Stimulated activated CD8-positive, alpha-beta memory T cell treated with anti-CD3 and anti-CD28 coated beads, Interleukin-12 subunit alpha, Interleukin-12 subunit beta, amount 100 ng/mL, for 4 hours (primary cell): Measurements from ENCODE around the gene CELSR1.

Experiments used
- DNase-seq: peaks from one replicate; pipeline ENCODE4 v3.0.0-alpha.2; 2020; ENCODE audit warnings: low read depth

The CELSR1 gene, protein sequence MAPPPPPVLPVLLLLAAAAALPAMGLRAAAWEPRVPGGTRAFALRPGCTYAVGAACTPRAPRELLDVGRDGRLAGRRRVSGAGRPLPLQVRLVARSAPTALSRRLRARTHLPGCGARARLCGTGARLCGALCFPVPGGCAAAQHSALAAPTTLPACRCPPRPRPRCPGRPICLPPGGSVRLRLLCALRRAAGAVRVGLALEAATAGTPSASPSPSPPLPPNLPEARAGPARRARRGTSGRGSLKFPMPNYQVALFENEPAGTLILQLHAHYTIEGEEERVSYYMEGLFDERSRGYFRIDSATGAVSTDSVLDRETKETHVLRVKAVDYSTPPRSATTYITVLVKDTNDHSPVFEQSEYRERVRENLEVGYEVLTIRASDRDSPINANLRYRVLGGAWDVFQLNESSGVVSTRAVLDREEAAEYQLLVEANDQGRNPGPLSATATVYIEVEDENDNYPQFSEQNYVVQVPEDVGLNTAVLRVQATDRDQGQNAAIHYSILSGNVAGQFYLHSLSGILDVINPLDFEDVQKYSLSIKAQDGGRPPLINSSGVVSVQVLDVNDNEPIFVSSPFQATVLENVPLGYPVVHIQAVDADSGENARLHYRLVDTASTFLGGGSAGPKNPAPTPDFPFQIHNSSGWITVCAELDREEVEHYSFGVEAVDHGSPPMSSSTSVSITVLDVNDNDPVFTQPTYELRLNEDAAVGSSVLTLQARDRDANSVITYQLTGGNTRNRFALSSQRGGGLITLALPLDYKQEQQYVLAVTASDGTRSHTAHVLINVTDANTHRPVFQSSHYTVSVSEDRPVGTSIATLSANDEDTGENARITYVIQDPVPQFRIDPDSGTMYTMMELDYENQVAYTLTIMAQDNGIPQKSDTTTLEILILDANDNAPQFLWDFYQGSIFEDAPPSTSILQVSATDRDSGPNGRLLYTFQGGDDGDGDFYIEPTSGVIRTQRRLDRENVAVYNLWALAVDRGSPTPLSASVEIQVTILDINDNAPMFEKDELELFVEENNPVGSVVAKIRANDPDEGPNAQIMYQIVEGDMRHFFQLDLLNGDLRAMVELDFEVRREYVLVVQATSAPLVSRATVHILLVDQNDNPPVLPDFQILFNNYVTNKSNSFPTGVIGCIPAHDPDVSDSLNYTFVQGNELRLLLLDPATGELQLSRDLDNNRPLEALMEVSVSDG (N-terminal part only)

DNA sequence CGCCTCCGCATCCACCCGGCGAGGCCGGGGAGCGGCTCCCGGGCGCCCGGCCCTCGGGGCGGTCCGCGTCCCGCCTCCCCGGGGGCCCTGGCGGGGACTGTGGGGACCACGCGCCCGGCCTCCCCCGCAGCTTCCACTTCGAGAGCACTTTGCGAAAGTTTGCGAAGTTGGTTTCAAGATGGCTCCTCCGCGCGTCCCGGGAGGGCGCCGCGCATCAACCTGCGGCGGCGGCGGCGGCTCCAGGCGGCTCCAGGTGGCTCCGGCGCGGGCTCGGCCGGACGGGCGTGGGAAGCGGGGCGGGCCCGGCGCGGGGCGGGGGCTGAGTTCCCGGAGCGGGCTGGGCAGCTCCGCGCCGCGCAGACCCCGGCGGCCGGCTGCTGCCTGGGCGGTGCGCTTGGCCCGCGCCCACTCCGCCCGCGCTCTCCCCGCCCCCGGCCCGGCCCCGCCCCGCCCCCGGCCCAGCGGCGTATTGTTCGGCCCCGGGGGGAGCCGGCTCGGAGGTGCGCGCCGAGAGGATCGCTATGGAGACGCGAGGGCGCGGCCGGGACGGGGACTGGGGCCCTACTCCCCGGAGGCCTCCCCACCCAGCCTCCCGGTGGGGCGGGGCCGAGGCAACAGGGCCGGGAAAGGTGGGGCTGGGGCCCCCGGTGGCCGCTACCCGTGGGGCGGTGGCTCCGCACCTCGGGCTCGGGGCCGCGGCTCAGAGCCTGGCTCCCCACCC, at the start of gene CELSR1:
TSS of gene CELSR1 (minus strand) at position 396 of the 721 bp plus-strand sequence. CDS start 450 bp downstream, outside the sequence.
- DNase-seq: no peak

DNA sequence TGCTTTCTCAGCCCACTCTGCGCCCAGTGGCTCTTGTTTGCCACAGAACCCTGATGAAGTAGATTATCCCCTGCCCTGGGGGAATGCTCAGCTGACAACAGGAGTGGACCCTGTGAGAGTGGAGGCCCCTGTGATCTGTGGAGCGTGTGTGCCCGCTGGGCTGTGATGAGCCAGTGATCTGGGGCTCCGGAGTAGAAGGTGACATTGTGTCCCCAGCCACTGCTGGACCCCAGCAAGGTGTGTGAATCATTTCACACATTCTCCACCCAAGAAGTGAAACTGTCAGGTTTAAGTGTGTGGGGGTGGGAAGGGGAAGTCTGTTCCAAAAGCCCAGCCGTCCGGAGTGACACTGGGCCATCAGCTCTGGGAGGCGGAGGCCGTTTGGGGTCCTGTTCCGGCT, 49.6 kb upstream of the CELSR1 start:
- DNase-seq: no peak

DNA sequence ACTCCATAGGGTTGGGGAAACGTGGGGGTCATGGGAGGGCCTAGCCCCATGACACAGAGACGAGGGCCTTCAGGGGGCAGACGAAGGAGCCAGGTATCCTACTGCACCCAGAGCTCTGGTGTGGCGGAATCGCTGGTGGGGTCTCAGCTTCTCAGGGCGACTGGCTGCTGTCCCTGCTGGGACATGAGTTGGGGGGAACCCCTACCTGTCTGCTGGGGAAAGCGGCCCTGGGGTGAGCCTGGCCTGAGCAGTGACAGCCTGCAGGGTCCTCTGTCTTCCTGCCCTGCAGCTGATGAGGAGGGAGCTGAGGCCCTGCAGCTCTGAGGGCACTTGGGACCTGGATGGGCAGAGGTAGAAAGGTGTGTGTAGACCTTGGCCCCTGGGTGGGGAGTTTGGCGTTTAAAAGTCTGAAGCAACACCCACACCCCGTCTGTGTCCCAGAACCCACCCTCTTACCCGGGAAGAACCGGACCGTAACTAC, 49.2 kb upstream of the CELSR1 start:
- DNase-seq: no peak

DNA sequence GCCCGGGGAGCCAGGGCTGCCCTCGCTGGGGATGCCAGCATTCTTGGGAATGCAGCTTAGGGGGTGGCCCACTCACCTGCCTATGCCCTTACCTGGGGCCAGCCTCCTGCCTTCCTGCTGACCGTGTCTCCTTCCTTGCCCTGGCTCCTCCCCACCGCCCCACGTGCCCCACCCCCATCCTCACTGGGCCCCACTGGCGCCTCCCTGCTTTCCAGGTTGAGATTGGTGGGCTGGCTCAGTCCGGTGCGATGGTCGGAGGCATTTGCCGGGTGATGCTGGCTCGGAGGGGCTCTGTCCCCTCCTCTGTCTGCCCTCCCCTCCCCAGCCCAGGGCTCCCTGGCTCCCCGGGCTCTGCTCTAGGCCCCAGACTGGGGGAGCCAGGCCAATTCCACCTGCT, 48.7 kb upstream of the CELSR1 start:
- no peak for DNase-seq

DNA sequence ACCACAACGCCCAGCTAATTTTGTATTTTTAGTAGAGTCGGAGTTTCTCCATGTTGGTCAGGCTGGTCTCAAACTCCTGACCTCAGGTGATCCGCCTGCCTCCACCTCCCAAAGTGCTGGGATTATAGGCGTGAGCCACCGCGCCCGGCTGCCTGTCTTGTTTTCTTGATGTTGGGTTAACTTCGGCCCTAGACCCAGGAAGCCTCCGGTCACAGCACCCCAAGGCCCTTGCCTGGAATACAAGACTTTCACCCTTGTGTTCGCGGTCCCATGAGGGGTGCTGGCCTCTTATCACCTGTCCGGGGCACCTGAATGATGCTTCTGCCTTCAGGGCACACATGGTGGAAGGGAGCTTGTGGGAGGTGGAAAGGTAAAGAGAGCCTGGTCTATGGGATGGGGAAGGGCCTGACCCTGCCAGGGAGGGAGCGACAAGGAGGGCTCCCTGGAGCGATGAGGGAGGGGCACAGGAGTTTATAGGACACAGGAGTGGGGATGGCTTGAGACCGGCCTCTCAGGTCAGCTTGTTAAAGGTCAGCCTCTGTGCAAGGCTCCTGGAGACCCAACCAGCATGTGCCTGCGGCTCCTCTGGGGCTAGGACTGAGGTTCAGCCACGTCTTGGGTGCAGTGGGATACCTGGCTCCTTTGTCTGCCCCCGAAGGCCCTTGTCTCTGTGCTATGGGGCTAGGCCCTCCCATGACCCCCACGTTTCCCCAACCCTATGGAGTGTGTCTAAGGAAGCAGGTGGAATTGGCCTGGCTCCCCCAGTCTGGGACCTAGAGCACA, 48.1 kb upstream of the CELSR1 start:
- no peak for DNase-seq

DNA sequence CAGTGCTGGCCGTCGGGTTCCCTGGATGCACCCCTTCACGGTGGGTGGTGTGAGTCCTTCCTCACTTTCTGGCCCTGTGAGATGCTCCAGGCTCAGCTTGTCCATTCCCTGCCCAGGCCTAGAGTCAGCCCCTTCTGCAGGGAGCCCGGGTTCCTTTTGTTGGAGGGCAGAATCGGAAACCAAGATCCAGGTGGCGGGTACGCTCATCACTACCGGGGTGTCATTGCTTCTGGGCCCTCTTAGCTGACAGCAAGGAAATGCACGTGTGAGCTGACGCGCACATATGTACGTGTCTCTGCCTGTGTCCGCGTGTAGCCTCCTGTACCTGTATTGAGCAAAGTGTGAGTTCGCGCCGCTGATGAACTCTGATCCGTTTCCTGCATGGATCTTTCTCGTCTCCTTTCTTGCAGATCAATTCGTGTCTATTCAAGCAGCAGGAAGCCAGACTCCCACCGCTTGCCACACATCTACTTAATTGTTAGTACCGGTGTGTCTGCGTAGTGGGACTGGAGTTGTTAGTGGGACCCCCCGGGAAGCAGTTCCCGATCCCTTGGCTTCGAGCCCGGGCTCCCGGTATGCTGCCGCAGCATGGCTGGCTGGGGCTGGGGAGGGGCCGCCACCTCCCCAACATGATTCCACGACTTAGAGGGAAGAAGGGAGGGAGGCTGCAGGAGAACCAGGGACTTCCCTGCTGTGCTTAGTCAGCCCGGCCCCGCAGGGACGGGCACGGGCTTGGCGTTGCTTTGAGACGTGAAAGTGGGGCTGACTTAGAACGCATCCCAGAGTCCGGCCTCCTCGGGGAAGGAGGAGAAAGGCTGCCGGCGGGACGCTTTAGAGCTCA, 46.9 kb upstream of the CELSR1 start:
- DNase-seq: no peak

DNA sequence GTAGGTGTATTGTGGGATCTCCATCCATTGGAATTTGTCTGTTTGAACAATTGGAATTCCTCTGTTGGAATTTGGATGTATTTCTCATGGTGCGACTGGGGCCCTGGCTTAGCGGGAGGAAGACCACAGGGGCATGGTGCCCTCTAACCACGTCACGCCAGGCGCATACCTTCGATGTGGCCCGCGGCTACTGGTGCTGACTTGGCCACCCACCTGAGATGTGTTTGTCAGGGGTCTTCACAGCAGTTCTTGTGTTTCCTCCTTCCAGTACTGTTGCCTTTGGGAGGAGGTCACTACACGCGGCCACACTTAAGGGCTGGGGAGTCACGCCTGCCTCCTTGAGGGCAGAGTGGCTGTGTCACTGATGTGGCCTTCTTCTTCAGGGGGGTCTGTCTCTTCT, 46.2 kb upstream of the CELSR1 start:
- DNase-seq: no peak

DNA sequence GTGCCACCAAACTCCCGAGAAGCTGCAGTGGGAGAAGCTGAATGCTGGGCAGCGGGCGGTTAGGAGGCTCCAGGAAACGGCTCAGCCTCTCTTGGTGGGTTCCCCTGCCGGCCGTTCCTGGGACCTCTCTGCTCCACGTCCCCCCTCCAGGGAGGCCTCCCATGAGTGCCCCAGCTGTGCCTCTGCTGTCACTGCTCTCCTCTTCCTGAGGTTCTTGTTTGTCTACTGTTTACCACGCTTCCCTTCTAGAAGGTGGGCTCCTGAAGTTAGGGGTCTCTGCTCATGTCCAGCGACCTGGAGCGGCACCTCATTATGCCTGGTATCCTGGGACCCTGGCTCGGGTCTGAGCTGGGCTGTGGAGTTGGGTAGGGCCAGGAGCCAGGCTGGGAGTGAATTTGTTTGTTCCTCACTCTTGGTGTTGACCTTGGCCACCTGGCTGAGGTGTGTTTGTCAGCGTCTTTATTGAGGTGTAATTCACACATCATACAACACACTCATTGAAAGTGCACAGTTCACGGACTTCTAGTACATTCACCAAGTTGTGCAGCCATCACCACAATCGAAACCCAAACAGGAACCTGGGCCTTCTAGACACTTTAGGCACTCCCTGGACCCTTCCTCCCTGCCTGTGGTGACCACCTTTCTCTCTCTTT, 45.0 kb upstream of the CELSR1 start:
- no peak for DNase-seq

DNA sequence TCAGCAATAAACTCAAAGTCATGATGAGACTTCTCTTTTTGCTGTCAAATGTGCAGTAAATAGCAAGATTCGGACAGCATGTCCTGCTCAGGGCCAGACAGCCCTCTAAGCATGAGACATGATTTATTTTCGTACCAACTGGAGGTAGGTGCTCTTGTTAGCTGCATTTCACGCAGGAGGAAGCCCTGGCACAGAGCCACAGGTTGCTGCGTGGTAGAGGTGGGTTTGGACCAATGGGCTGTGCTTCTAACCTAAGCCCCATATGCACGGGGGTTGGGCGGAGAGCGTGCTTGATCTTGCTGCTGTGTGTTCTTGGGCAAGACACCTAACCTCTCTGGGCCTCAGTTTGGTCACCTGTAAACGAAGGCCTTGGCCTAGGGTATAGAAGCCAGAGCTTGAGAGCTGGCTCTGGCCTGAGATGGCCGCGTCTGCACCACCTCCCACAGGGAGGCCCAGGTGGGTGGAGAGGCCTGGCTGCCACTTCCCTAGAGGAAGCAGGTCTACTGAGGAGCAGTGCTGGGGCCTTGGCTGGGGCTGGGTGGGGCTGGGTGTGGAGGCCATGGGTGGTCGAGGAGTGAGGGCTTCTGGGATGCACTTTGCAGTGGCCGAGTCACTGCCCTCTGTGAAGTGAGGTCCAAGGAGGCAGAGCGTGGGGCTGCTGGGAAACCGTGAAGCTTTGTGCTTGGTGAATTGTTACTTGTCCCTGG, 44.3 kb upstream of the CELSR1 start:
- DNase-seq: no peak

DNA sequence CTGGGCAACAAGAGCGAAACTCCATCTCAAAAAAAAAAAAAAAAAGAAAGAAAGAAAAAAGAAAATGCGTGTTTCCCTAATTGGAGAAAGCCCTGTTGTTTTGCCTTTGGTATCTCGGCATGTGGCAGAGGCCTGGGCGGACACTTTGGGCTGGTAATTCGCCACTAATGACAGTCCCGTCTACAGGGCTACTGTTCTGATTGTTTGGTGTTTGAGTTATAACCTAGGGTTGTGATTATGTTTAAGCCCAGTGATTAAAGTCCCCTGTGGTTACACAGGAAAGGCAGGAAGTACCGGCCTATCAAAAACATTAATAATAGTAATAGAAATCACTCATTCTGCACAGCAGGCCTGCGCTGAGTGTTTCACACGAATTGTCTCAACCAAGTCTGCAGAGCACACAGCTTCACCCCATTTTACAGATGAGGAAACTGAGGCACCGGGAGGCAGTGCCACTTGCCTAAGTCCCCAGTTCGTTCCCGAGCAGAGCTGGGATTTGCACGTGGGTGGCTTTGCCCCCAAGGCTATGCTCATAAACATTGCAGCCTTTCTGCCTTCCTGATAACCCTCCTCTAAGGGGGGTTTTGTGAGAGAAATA, 43.6 kb upstream of the CELSR1 start:
- no peak for DNase-seq

DNA sequence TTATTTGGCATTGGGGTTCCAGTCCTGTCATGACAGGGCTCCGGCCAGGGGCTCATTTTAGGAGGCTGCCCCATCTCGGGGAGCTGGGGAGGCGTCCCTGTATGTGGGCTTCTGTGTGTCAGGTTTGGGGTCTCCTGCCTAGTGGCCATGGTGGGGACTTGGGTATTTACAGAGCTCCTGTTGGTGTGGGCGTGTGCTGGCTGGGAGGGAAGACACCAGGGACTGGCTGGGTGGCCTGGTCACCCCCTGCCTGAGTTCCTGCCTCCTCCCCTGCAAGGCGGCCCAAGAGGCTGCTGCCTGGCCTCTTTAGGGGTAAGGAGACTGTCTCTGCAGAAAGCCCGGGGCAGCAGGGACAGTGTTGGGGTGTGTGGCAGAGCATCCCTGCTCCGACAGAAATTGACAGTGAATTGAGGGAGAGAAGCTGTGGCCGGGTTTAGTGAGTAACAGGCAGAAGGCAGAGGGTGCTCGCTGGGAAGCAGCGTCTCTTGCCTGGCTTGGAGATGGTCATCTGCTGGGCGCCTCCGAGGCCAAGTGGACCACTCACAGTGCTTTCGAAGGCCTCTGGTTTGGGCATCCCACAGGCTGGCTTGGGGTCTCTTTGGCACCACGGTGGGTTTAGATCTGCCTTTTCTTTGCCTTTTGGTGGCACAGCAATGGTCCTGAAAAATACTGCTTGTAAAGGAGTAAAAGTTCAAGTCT, 42.5 kb upstream of the CELSR1 start:
- DNase-seq: no peak

DNA sequence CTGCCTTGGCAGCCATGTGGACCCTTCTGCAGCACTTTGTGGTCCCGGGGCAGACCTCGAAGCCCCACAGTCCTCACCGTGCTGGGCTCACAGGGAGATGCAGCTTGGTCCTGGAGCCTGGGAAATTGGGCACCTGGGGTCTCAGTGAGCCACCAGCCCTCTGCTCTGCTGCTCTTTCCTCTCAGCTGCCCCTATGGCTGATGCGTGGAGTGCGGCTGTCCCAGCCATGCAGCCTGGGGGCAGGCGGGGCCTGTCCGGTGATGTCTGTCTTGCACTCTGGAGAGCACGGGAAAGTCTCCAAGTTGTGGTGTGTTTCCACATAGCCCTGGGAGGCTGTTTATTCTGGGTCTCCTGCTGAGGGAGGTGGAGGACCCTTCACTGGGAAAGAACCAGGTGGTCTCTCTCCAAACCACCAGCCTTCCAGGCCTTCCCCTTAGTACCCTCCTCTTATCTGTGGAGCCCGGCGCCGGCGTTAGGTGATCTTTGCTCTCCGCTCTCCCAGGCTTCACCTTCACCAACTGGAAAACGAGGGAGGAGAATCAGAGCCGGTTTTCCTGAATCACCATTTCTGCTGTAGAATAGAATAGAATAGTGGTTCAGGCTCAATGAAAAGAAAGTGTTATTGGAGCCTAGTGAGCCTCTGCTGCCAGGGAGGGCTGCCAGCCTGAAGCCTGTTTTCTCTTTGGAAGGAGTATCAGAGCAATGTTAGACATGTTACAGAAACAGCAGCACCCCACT, 41.6 kb upstream of the CELSR1 start:
- no peak for DNase-seq

DNA sequence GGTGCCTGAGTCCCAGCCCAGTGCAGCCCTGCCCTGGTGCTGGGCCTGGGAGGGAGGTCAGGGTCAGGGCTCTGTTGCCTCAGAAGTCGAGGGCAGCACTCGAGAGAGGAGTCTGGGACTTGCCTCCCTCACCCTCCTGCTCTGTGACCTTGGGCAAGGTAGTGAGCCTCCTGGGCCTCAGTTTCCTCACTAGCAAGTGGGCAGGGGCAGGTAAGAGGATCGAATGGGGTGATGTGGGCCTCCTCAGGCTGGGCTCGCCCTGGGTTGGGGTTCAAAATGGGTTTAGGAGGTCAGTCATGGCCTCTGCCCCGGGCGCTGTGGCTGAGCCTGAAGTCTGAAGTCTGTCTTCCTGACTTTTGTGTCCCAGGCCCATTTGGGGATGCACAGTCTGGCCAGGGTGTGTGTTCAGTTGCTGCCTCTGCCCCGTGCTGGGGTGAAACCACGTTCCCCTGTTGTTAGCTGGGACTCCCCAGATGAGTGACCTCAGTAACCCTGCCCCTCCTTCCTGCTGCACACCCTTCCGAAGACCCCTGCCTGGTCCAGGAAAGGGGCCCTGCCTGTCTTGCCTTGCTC, 40.9 kb upstream of the CELSR1 start:
- no peak for DNase-seq

DNA sequence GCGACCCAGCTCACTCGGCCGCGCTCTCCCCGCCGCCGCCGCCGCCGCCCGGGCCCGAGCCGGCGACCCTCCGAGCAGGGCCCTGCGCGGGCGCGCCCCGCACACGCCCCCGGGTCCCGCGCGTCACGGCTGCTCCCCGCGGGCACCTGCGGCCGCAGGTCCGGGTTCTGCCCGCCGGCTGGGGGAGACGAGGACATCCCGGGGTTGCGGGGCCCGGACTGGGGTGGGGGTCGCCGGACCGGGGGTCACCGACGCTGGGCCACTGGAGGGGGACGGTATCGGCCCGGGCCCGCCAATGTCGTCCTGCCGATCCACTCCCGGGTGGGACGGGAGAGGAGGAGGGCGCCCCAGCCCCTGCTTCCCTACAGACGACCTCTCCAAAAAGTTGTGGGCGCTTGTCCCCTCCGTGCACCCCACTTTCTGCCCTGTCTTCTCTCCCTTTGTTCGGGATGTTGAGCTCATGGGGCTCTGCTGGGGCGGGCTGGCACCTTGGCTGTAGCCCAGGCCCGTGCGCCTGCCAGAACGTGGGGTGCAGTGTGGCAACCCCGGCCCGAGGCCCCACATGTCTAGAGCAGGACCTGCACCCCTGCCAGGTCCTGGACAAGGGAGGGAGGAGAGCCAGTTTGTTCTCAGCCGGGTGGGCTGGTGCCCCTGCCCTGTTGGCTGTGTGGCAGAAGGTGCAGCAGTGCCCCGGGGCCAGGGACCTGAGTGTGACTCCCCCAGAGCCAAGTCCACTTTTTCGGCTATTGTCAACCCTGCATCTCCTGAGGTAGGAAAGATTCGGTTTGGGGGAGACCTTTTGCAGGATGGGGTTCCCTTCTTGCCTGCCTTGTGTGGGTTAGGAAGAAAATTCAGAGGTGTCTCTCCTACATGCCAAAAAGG, 40.2 kb upstream of the CELSR1 start:
- DNase-seq: no peak

DNA sequence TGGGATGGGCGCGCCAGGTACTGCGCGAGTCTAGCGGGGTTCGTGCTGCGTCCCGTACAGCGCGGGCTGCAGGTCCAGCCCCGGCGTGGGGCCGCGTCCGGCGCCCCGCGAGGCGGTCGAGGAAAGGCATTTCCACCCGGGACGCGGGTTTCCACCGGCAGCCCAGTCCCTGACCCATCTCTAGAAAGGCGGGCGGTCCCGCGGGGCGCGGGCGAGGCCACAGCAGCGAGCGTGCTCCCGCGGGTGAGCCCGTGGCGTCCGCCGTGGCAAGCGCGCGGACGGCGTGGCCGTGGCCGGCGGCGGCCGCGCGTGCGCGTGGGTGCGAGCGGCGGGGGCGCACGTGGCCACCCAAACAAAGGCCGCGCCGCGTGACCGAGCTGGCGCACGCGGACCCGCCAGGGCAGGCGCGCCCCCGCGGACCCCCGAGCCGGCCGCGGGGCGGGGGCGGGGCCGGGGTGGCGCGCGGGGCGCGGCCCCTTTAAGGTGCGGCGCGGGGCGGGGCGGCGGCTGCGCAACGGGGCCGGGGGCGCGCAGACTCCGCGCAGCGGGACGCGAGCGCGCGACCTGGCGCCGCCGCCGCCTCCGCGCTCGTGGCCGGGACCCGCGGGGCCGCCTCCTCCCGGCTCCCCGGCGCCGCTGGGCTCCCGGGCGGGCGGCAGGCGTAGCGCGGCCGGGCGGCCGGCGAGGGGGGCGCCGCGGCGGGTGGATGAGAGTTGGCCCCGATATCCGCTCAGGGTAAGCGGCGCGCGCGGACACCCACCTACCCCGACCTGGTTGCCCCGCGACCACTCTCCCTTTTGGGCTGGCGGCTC, 39.3 kb upstream of the CELSR1 start:
- peak; percentile 57 for DNase-seq
